HEK293 (cell line): ENCODE results near the gene RSPH10B.

Experiments used
- HOXA7 ChIP-seq: sonication (generic); formaldehyde crosslinking; IDR thresholded peaks from 2 replicates; pipeline ENCODE4 v1.8.1; 2022; ENCODE audit warnings: missing genetic modification reagents, borderline replicate concordance
- KLF7 ChIP-seq: fragments of 450-650 bp; formaldehyde crosslinking; IDR thresholded peaks from 2 replicates; pipeline ENCODE4 v1.5.1; 2016; ENCODE audit warnings: missing biosample characterization, missing genetic modification characterization, borderline replicate concordance
- ZBTB1 ChIP-seq: fragments of 450-650 bp; formaldehyde crosslinking; IDR thresholded peaks from 2 replicates; pipeline ENCODE4 v1.5.1; 2016; ENCODE audit warnings: missing biosample characterization, missing genetic modification characterization
- ZNF10 ChIP-seq: fragments of 450-650 bp; formaldehyde crosslinking; IDR thresholded peaks from 2 replicates; pipeline ENCODE4 v1.5.1; 2017; ENCODE audit warnings: missing biosample characterization, missing genetic modification characterization
- ZNF174 ChIP-seq: fragments of 450-650 bp; formaldehyde crosslinking; IDR thresholded peaks from 2 replicates; pipeline ENCODE4 v1.5.0; 2017; ENCODE audit warnings: missing biosample characterization, mild to moderate bottlenecking, missing genetic modification characterization
- ZNF24 ChIP-seq: fragments of 450-650 bp; formaldehyde crosslinking; IDR thresholded peaks from 2 replicates; pipeline ENCODE4 v1.5.1; 2016; ENCODE audit warnings: missing biosample characterization, missing genetic modification characterization
- ZNF292 ChIP-seq: fragments of 450-650 bp; formaldehyde crosslinking; IDR thresholded peaks from 2 replicates; pipeline ENCODE4 v1.5.1; 2016; ENCODE audit warnings: low read depth, missing biosample characterization, missing genetic modification characterization, borderline replicate concordance
- ZNF366 ChIP-seq: fragments of 450-650 bp; formaldehyde crosslinking; conservative IDR thresholded peaks from 2 replicates; pipeline ENCODE4 v1.5.1; 2016; ENCODE audit warnings: missing biosample characterization, missing genetic modification characterization
- ZNF530 ChIP-seq: fragments of 450-650 bp; formaldehyde crosslinking; IDR thresholded peaks from 2 replicates; pipeline ENCODE4 v1.5.1; 2016; ENCODE audit warnings: low read depth, missing biosample characterization, missing genetic modification characterization
- ZNF544 ChIP-seq: fragments of 450-650 bp; formaldehyde crosslinking; IDR thresholded peaks from 2 replicates; pipeline ENCODE4 v1.5.0; 2017; ENCODE audit warnings: missing biosample characterization, missing genetic modification characterization
- ZNF548 ChIP-seq: fragments of 450-650 bp; formaldehyde crosslinking; IDR thresholded peaks from 2 replicates; pipeline ENCODE4 v1.5.1; 2016; ENCODE audit warnings: missing biosample characterization, missing genetic modification characterization
- ZNF555 ChIP-seq: fragments of 450-650 bp; formaldehyde crosslinking; conservative IDR thresholded peaks from 2 replicates; pipeline ENCODE4 v1.5.1; 2017; ENCODE audit warnings: missing biosample characterization, mild to moderate bottlenecking, missing genetic modification characterization, inconsistent platforms
- ZNF624 ChIP-seq: fragments of 450-650 bp; formaldehyde crosslinking; IDR thresholded peaks from 2 replicates; pipeline ENCODE4 v1.5.1; 2017; ENCODE audit warnings: missing biosample characterization, missing genetic modification characterization
- ZNF664 ChIP-seq: fragments of 450-650 bp; formaldehyde crosslinking; IDR thresholded peaks from 2 replicates; pipeline ENCODE4 v1.5.1; 2016; ENCODE audit warnings: missing biosample characterization, missing genetic modification characterization
- ZNF843 ChIP-seq: fragments of 450-650 bp; formaldehyde crosslinking; IDR thresholded peaks from 2 replicates; pipeline ENCODE4 v1.5.1; 2016; ENCODE audit warnings: missing biosample characterization, missing genetic modification characterization
- TF ChIP-seq, protein P1 (sequence below): fragments of 450-650 bp; formaldehyde crosslinking; IDR thresholded peaks from 2 replicates; pipeline ENCODE4 v1.5.1; 2016; ENCODE audit warnings: missing biosample characterization, missing genetic modification characterization
- TF ChIP-seq, protein P2 (sequence below): fragments of 450-650 bp; formaldehyde crosslinking; IDR thresholded peaks from 2 replicates; pipeline ENCODE4 v1.5.1; 2016; ENCODE audit warnings: missing biosample characterization, missing genetic modification characterization
- TF ChIP-seq, protein P3 (sequence below): fragments of 450-650 bp; formaldehyde crosslinking; IDR thresholded peaks from 2 replicates; pipeline ENCODE4 v1.5.1; 2017; ENCODE audit warnings: missing biosample characterization, missing genetic modification characterization
- TF ChIP-seq, protein P4 (sequence below): fragments of 450-650 bp; formaldehyde crosslinking; IDR thresholded peaks from 2 replicates; pipeline ENCODE4 v1.5.1; 2016; ENCODE audit warnings: missing biosample characterization, missing genetic modification characterization, borderline replicate concordance
- TF ChIP-seq, protein P5 (sequence below): fragments of 450-650 bp; formaldehyde crosslinking; IDR thresholded peaks from 2 replicates; pipeline ENCODE4 v1.5.1; 2016; ENCODE audit warnings: missing biosample characterization, missing genetic modification characterization
- TF ChIP-seq, protein P6 (sequence below): fragments of 450-650 bp; formaldehyde crosslinking; IDR thresholded peaks from 2 replicates; pipeline ENCODE4 v1.5.1; 2016; ENCODE audit warnings: missing biosample characterization, missing genetic modification characterization
- TF ChIP-seq, protein P7 (sequence below): fragments of 450-650 bp; formaldehyde crosslinking; IDR thresholded peaks from 2 replicates; pipeline ENCODE4 v1.5.1; 2016; ENCODE audit warnings: missing biosample characterization, missing genetic modification characterization
- TF ChIP-seq, protein P8 (sequence below): IDR thresholded peaks from 2 replicates; pipeline ENCODE4 v1.6.1; 2011; ENCODE audit warnings: mild to moderate bottlenecking, low read depth, low read length, borderline replicate concordance

Gene RSPH10B

DNA sequence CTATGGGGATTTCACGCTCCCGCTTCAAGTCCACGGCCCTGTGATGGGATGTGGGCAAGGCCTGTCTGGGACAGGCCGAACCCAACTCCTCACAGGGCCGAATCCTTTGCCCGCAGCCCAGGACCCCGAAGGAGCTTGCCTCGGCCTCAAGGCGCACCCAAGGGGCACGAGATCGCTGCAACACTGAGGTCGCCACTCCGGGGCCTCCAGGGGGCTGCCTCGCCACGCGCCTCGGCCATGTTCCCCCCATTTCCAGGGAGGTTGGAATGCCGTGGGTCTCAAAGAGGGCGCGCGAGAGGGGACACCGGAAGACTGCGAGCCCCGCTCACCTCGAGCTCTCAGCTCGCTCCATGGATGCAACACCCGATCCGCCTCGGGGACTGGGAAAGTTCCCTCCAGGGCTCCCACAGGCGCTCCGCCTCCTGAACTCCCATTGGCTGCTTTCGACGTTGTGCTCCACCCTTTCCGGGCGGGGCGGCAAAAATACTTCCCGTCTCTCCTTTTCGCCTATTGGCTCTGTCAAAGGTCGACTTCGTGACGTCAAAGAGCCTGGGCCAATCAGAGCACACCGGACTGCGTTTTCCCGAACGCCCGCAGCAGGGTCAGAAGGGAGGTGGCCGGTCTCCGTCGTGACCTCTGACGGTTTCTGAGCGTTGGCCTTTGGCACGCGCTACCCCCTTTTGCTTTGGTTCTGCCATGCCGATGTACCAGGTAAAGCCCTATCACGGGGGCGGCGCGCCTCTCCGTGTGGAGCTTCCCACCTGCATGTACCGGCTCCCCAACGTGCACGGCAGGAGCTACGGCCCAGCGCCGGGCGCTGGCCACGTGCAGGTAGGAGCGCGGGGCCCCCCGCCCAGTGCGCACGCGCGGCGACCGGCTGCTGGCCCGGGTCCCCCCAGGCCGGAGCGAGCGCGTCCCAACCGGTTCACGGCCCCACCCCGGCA lies 38.5 kb upstream of the RSPH10B start, which contains the start of the genes AIMP2 and PMS2 (continued):
- TF ChIP-seq, protein P1, sequence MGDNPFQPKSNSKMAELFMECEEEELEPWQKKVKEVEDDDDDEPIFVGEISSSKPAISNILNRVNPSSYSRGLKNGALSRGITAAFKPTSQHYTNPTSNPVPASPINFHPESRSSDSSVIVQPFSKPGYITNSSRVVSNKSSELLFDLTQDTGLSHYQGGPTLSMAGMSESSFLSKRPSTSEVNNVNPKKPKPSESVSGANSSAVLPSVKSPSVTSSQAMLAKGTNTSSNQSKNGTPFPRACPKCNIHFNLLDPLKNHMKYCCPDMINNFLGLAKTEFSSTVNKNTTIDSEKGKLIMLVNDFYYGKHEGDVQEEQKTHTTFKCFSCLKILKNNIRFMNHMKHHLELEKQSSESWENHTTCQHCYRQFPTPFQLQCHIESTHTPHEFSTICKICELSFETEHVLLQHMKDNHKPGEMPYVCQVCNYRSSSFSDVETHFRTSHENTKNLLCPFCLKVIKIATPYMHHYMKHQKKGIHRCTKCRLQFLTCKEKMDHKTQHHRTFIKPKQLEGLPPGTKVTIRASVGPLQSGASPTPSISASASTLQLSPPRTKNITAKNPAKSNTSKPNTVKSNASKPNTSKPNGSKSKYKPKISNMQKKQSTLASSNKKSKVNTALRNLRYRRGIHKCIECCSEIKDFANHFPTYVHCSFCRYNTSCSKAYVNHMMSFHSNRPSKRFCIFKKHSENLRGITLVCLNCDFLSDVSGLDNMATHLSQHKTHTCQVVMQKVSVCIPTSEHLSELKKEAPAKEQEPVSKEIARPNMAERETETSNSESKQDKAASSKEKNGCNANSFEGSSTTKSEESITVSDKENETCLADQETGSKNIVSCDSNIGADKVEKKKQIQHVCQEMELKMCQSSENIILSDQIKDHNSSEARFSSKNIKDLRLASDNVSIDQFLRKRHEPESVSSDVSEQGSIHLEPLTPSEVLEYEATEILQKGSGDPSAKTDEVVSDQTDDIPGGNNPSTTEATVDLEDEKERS (tag by site-specific recombination), result no peak
- TF ChIP-seq KLF7 (tag by site-specific recombination), result peak; percentile 49; the same call in 1 of the 2 replicates
- TF ChIP-seq ZNF174, result no peak
- TF ChIP-seq, protein P2, sequence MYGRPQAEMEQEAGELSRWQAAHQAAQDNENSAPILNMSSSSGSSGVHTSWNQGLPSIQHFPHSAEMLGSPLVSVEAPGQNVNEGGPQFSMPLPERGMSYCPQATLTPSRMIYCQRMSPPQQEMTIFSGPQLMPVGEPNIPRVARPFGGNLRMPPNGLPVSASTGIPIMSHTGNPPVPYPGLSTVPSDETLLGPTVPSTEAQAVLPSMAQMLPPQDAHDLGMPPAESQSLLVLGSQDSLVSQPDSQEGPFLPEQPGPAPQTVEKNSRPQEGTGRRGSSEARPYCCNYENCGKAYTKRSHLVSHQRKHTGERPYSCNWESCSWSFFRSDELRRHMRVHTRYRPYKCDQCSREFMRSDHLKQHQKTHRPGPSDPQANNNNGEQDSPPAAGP, result peak; percentile 51; the same call in 1 of the 2 replicates
- no peak for TF ChIP-seq ZNF664
- TF ChIP-seq ZNF555 (tag by site-specific recombination), result no peak
- TF ChIP-seq ZNF366 (tag by site-specific recombination), result no peak
- TF ChIP-seq ZNF624, result no peak
- TF ChIP-seq, protein P3, sequence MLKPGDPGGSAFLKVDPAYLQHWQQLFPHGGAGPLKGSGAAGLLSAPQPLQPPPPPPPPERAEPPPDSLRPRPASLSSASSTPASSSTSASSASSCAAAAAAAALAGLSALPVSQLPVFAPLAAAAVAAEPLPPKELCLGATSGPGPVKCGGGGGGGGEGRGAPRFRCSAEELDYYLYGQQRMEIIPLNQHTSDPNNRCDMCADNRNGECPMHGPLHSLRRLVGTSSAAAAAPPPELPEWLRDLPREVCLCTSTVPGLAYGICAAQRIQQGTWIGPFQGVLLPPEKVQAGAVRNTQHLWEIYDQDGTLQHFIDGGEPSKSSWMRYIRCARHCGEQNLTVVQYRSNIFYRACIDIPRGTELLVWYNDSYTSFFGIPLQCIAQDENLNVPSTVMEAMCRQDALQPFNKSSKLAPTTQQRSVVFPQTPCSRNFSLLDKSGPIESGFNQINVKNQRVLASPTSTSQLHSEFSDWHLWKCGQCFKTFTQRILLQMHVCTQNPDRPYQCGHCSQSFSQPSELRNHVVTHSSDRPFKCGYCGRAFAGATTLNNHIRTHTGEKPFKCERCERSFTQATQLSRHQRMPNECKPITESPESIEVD (tag by site-specific recombination), result no peak
- TF ChIP-seq ZNF530, result no peak
- TF ChIP-seq ZNF843 (tag by site-specific recombination), result no peak
- TF ChIP-seq, protein P4, sequence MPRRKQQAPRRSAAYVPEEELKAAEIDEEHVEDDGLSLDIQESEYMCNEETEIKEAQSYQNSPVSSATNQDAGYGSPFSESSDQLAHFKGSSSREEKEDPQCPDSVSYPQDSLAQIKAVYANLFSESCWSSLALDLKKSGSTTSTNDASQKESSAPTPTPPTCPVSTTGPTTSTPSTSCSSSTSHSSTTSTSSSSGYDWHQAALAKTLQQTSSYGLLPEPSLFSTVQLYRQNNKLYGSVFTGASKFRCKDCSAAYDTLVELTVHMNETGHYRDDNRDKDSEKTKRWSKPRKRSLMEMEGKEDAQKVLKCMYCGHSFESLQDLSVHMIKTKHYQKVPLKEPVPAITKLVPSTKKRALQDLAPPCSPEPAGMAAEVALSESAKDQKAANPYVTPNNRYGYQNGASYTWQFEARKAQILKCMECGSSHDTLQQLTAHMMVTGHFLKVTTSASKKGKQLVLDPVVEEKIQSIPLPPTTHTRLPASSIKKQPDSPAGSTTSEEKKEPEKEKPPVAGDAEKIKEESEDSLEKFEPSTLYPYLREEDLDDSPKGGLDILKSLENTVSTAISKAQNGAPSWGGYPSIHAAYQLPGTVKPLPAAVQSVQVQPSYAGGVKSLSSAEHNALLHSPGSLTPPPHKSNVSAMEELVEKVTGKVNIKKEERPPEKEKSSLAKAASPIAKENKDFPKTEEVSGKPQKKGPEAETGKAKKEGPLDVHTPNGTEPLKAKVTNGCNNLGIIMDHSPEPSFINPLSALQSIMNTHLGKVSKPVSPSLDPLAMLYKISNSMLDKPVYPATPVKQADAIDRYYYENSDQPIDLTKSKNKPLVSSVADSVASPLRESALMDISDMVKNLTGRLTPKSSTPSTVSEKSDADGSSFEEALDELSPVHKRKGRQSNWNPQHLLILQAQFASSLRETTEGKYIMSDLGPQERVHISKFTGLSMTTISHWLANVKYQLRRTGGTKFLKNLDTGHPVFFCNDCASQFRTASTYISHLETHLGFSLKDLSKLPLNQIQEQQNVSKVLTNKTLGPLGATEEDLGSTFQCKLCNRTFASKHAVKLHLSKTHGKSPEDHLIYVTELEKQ (tag by site-specific recombination), result no peak
- TF ChIP-seq ZNF24, result no peak
- TF ChIP-seq, protein P5, sequence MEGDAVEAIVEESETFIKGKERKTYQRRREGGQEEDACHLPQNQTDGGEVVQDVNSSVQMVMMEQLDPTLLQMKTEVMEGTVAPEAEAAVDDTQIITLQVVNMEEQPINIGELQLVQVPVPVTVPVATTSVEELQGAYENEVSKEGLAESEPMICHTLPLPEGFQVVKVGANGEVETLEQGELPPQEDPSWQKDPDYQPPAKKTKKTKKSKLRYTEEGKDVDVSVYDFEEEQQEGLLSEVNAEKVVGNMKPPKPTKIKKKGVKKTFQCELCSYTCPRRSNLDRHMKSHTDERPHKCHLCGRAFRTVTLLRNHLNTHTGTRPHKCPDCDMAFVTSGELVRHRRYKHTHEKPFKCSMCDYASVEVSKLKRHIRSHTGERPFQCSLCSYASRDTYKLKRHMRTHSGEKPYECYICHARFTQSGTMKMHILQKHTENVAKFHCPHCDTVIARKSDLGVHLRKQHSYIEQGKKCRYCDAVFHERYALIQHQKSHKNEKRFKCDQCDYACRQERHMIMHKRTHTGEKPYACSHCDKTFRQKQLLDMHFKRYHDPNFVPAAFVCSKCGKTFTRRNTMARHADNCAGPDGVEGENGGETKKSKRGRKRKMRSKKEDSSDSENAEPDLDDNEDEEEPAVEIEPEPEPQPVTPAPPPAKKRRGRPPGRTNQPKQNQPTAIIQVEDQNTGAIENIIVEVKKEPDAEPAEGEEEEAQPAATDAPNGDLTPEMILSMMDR, result peak; percentile 85
- TF ChIP-seq ZBTB1, result no peak
- TF ChIP-seq, protein P6, sequence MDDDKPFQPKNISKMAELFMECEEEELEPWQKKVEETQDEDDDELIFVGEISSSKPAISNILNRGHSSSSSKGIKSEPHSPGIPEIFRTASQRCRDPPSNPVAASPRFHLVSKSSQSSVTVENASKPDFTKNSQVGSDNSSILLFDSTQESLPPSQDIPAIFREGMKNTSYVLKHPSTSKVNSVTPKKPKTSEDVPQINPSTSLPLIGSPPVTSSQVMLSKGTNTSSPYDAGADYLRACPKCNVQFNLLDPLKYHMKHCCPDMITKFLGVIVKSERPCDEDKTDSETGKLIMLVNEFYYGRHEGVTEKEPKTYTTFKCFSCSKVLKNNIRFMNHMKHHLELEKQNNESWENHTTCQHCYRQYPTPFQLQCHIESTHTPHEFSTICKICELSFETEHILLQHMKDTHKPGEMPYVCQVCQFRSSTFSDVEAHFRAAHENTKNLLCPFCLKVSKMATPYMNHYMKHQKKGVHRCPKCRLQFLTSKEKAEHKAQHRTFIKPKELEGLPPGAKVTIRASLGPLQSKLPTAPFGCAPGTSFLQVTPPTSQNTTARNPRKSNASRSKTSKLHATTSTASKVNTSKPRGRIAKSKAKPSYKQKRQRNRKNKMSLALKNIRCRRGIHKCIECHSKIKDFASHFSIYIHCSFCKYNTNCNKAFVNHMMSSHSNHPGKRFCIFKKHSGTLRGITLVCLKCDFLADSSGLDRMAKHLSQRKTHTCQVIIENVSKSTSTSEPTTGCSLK (tag by site-specific recombination), result no peak
- no peak for TF ChIP-seq HOXA7 (CRISPR knock-in tag)
- TF ChIP-seq, protein P7, sequence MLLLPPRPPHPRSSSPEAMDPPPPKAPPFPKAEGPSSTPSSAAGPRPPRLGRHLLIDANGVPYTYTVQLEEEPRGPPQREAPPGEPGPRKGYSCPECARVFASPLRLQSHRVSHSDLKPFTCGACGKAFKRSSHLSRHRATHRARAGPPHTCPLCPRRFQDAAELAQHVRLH (tag by site-specific recombination), result 0 out of 2 replicates have a peak, but pooled peaks have one; percentile 53
- TF ChIP-seq ZNF544 (tag by site-specific recombination), result no peak
- TF ChIP-seq ZNF548 (tag by site-specific recombination), result no peak
- no peak for TF ChIP-seq ZNF10 (tag by site-specific recombination)
- TF ChIP-seq, protein P8, sequence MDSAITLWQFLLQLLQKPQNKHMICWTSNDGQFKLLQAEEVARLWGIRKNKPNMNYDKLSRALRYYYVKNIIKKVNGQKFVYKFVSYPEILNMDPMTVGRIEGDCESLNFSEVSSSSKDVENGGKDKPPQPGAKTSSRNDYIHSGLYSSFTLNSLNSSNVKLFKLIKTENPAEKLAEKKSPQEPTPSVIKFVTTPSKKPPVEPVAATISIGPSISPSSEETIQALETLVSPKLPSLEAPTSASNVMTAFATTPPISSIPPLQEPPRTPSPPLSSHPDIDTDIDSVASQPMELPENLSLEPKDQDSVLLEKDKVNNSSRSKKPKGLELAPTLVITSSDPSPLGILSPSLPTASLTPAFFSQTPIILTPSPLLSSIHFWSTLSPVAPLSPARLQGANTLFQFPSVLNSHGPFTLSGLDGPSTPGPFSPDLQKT, result no peak
- TF ChIP-seq ZNF292, result no peak
